HEK293 (cell line): ENCODE results near the gene ZNF503.

ENCODE experiments used
- GLIS1 ChIP-seq: fragments of 450-650 bp; formaldehyde crosslinking; IDR thresholded peaks from 2 replicates; pipeline ENCODE4 v1.5.1; 2016; ENCODE audit warnings: missing biosample characterization, missing genetic modification characterization
- GLIS2 ChIP-seq: fragments of 450-650 bp; formaldehyde crosslinking; IDR thresholded peaks from 2 replicates; pipeline ENCODE4 v1.5.1; 2016; ENCODE audit warnings: missing biosample characterization, missing genetic modification characterization
- IKZF3 ChIP-seq: fragments of 450-650 bp; IDR thresholded peaks from 2 replicates; pipeline ENCODE4 v1.5.0; 2018; ENCODE audit warnings: missing biosample characterization, mild to moderate bottlenecking, missing genetic modification characterization, moderate library complexity
- KLF16 ChIP-seq: fragments of 450-650 bp; formaldehyde crosslinking; IDR thresholded peaks from 2 replicates; pipeline ENCODE4 v1.5.1; 2017; ENCODE audit warnings: missing biosample characterization, missing genetic modification characterization
- KLF7 ChIP-seq: fragments of 450-650 bp; formaldehyde crosslinking; IDR thresholded peaks from 2 replicates; pipeline ENCODE4 v1.5.1; 2016; ENCODE audit warnings: missing biosample characterization, missing genetic modification characterization, borderline replicate concordance
- OVOL3 ChIP-seq: fragments of 450-650 bp; formaldehyde crosslinking; IDR thresholded peaks from 2 replicates; pipeline ENCODE4 v1.5.1; 2016; ENCODE audit warnings: missing biosample characterization, missing genetic modification characterization
- PRDM1 ChIP-seq: fragments of 450-650 bp; formaldehyde crosslinking; IDR thresholded peaks from 2 replicates; pipeline ENCODE4; 2016; ENCODE audit warnings: missing biosample characterization, missing genetic modification characterization
- SP2 ChIP-seq: fragments of 450-650 bp; formaldehyde crosslinking; IDR thresholded peaks from 2 replicates; pipeline ENCODE4 v1.5.1; 2016; ENCODE audit warnings: missing biosample characterization, missing genetic modification characterization
- SP7 ChIP-seq: fragments of 450-650 bp; formaldehyde crosslinking; IDR thresholded peaks from 2 replicates; pipeline ENCODE4 v1.5.1; 2016; ENCODE audit warnings: missing biosample characterization, missing genetic modification characterization
- WT1 ChIP-seq: fragments of 450-650 bp; formaldehyde crosslinking; IDR thresholded peaks from 2 replicates; pipeline ENCODE4 v1.5.1; 2016; ENCODE audit warnings: missing biosample characterization, missing genetic modification characterization
- YY2 ChIP-seq: fragments of 450-650 bp; formaldehyde crosslinking; IDR thresholded peaks from 2 replicates; pipeline ENCODE4 v1.5.1; 2016; ENCODE audit warnings: missing biosample characterization, missing genetic modification characterization
- ZNF184 ChIP-seq: fragments of 450-650 bp; IDR thresholded peaks from 2 replicates; pipeline ENCODE4 v1.5.1; 2018; ENCODE audit warnings: missing biosample characterization, mild to moderate bottlenecking, missing genetic modification characterization
- ZNF239 ChIP-seq: fragments of 450-650 bp; formaldehyde crosslinking; IDR thresholded peaks from 2 replicates; pipeline ENCODE4 v1.5.1; 2016; ENCODE audit warnings: missing biosample characterization, missing genetic modification characterization
- ZNF302 ChIP-seq: fragments of 450-650 bp; formaldehyde crosslinking; IDR thresholded peaks from 2 replicates; pipeline ENCODE4 v1.5.1; 2016; ENCODE audit warnings: missing biosample characterization, missing genetic modification characterization, low read depth
- ZNF366 ChIP-seq: fragments of 450-650 bp; formaldehyde crosslinking; conservative IDR thresholded peaks from 2 replicates; pipeline ENCODE4 v1.5.1; 2016; ENCODE audit warnings: missing biosample characterization, missing genetic modification characterization
- ZNF394 ChIP-seq: fragments of 450-650 bp; formaldehyde crosslinking; IDR thresholded peaks from 2 replicates; pipeline ENCODE4 v1.5.1; 2016; ENCODE audit warnings: missing biosample characterization, missing genetic modification characterization, mild to moderate bottlenecking, moderate library complexity, borderline replicate concordance
- ZNF398 ChIP-seq: fragments of 450-650 bp; formaldehyde crosslinking; IDR thresholded peaks from 2 replicates; pipeline ENCODE4 v1.5.1; 2017; ENCODE audit warnings: missing biosample characterization, missing genetic modification characterization
- ZNF433 ChIP-seq: fragments of 450-650 bp; formaldehyde crosslinking; IDR thresholded peaks from 2 replicates; pipeline ENCODE4 v1.5.1; 2016; ENCODE audit warnings: missing biosample characterization, missing genetic modification characterization, low read depth
- ZNF488 ChIP-seq: fragments of 450-650 bp; formaldehyde crosslinking; IDR thresholded peaks from 2 replicates; pipeline ENCODE4 v1.5.1; 2016; ENCODE audit warnings: missing biosample characterization, missing genetic modification characterization
- ZNF639 ChIP-seq: fragments of 450-650 bp; formaldehyde crosslinking; IDR thresholded peaks from 2 replicates; pipeline ENCODE4 v1.5.1; 2016; ENCODE audit warnings: missing biosample characterization, missing genetic modification characterization
- ZNF664 ChIP-seq: fragments of 450-650 bp; formaldehyde crosslinking; IDR thresholded peaks from 2 replicates; pipeline ENCODE4 v1.5.1; 2016; ENCODE audit warnings: missing biosample characterization, missing genetic modification characterization
- ZNF701 ChIP-seq: fragments of 450-650 bp; formaldehyde crosslinking; IDR thresholded peaks from 2 replicates; pipeline ENCODE4 v1.5.1; 2016; ENCODE audit warnings: missing biosample characterization, missing genetic modification characterization
- ZNF707 ChIP-seq: fragments of 450-650 bp; formaldehyde crosslinking; IDR thresholded peaks from 2 replicates; pipeline ENCODE4 v1.5.1; 2016; ENCODE audit warnings: missing biosample characterization, missing genetic modification characterization
- ZNF76 ChIP-seq: fragments of 450-650 bp; formaldehyde crosslinking; IDR thresholded peaks from 2 replicates; pipeline ENCODE4; 2016; ENCODE audit warnings: low read depth, missing biosample characterization, missing genetic modification characterization, borderline replicate concordance
- ZSCAN4 ChIP-seq: fragments of 450-650 bp; formaldehyde crosslinking; IDR thresholded peaks from 2 replicates; pipeline ENCODE4 v1.5.1; 2017; ENCODE audit warnings: missing biosample characterization, missing genetic modification characterization
- TF ChIP-seq, protein P1 (sequence below): fragments of 450-650 bp; formaldehyde crosslinking; IDR thresholded peaks from 2 replicates; pipeline ENCODE4 v1.5.1; 2016; ENCODE audit warnings: missing biosample characterization, missing genetic modification characterization
- TF ChIP-seq, protein P2 (sequence below): fragments of 450-650 bp; formaldehyde crosslinking; IDR thresholded peaks from 2 replicates; pipeline ENCODE4 v1.5.1; 2016; ENCODE audit warnings: missing biosample characterization, missing genetic modification characterization
- TF ChIP-seq, protein P3 (sequence below): fragments of 450-650 bp; formaldehyde crosslinking; conservative IDR thresholded peaks from 2 replicates; pipeline ENCODE4 v1.5.1; 2016; ENCODE audit warnings: low read depth, missing biosample characterization, missing genetic modification characterization

ZNF503 gene

GRCh38 chr10:75402486-75403143, 1.1 kb upstream of the ZNF503 start (continued):
- TF ChIP-seq ZNF488, result peak; percentile 60; the same call in 1 of the 2 replicates
- TF ChIP-seq PRDM1, result peak; percentile 92
- TF ChIP-seq ZNF394 (tag by site-specific recombination), result 0 out of 2 replicates have a peak, but pooled peaks have one; percentile 24
- TF ChIP-seq, protein P1, sequence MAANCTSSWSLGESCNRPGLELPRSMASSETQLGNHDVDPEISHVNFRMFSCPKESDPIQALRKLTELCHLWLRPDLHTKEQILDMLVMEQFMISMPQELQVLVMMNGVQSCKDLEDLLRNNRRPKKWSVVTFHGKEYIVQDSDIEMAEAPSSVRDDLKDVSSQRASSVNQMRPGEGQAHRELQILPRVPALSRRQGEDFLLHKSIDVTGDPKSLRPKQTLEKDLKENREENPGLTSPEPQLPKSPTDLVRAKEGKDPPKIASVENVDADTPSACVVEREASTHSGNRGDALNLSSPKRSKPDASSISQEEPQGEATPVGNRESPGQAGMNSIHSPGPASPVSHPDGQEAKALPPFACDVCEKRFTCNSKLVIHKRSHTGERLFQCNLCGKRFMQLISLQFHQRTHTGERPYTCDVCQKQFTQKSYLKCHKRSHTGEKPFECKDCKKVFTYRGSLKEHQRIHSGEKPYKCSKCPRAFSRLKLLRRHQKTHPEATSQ (tag by site-specific recombination), result 0 out of 2 replicates have a peak, but pooled peaks have one; percentile 20
- peak; percentile 97 for TF ChIP-seq ZNF366 (tag by site-specific recombination)
- peak; percentile 89 for TF ChIP-seq WT1
- TF ChIP-seq GLIS2 (tag by site-specific recombination), result no peak; the same call in none of the 2 replicates
- TF ChIP-seq OVOL3 (tag by site-specific recombination), result 0 out of 2 replicates have a peak, but pooled peaks have one; percentile 29
- TF ChIP-seq SP7 (tag by site-specific recombination), result peak; percentile 97
- TF ChIP-seq ZNF701 (tag by site-specific recombination), result peak; percentile 18; the same call in 1 of the 2 replicates
- TF ChIP-seq YY2 (tag by site-specific recombination), result peak; percentile 8; the same call in 1 of the 2 replicates
- TF ChIP-seq ZNF184 (tag by site-specific recombination), result no peak
- peak; percentile 31; the same call in 1 of the 2 replicates for TF ChIP-seq ZNF239 (tag by site-specific recombination)
- peak; percentile 21; the same call in 1 of the 2 replicates for TF ChIP-seq ZNF433 (tag by site-specific recombination)
- TF ChIP-seq ZSCAN4 (tag by site-specific recombination), result peak; percentile 32; the same call in 1 of the 2 replicates
- TF ChIP-seq KLF7 (tag by site-specific recombination), result peak; percentile 98; the same call in 1 of the 2 replicates
- TF ChIP-seq, protein P2, sequence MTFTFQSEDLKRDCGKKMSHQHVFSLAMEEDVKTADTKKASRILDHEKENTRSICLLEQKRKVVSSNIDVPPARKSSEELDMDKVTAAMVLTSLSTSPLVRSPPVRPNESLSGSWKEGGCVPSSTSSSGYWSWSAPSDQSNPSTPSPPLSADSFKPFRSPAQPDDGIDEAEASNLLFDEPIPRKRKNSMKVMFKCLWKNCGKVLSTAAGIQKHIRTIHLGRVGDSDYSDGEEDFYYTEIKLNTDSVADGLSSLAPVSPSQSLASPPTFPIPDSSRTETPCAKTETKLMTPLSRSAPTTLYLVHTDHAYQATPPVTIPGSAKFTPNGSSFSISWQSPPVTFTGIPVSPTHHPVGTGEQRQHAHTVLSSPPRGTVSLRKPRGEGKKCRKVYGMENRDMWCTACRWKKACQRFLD (tag by site-specific recombination), result no peak
- peak; percentile 52 for TF ChIP-seq ZNF639 (tag by site-specific recombination)
- peak; percentile 44 for TF ChIP-seq GLIS1 (tag by site-specific recombination)
- TF ChIP-seq, protein P3, sequence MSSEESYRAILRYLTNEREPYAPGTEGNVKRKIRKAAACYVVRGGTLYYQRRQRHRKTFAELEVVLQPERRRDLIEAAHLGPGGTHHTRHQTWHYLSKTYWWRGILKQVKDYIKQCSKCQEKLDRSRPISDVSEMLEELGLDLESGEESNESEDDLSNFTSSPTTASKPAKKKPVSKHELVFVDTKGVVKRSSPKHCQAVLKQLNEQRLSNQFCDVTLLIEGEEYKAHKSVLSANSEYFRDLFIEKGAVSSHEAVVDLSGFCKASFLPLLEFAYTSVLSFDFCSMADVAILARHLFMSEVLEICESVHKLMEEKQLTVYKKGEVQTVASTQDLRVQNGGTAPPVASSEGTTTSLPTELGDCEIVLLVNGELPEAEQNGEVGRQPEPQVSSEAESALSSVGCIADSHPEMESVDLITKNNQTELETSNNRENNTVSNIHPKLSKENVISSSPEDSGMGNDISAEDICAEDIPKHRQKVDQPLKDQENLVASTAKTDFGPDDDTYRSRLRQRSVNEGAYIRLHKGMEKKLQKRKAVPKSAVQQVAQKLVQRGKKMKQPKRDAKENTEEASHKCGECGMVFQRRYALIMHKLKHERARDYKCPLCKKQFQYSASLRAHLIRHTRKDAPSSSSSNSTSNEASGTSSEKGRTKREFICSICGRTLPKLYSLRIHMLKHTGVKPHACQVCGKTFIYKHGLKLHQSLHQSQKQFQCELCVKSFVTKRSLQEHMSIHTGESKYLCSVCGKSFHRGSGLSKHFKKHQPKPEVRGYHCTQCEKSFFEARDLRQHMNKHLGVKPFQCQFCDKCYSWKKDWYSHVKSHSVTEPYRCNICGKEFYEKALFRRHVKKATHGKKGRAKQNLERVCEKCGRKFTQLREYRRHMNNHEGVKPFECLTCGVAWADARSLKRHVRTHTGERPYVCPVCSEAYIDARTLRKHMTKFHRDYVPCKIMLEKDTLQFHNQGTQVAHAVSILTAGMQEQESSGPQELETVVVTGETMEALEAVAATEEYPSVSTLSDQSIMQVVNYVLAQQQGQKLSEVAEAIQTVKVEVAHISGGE (tag by site-specific recombination), result peak; percentile 37; the same call in 1 of the 2 replicates
- peak; percentile 100 for TF ChIP-seq IKZF3 (tag by site-specific recombination)
- 0 out of 2 replicates have a peak, but pooled peaks have one; percentile 15 for TF ChIP-seq ZNF76 (tag by site-specific recombination)
- peak; percentile 61 for TF ChIP-seq ZNF664
- TF ChIP-seq SP2 (tag by site-specific recombination), result peak; percentile 88
- peak; percentile 54; the same call in 1 of the 2 replicates for TF ChIP-seq KLF16 (tag by site-specific recombination)
- no peak for TF ChIP-seq ZNF302 (tag by site-specific recombination)
- peak; percentile 99 for TF ChIP-seq ZNF398 (tag by site-specific recombination)
- no peak for TF ChIP-seq ZNF707 (tag by site-specific recombination)
